ENCODE results near the gene ESRRA. TPM values are rescaled to one million over a fixed set of nuclear protein-coding genes. Genes with fewer than 3 reads are reported as not detected.

Gene ESRRA
- total and polyA plus RNA-seq, 9 of the 15 experiments (the other 6 are each of a cell fraction or from before 2014, with no cell fraction given) = 0.27 to 89.7 (median 23.7) TPM

- no TSS peak for BruUV-seq (replicated peaks)
- Histone ChIP-seq H3K36me3 (ENCODE audit: control insufficient read depth, insufficient read depth, low read length) (no peaks in the 10 kb centered on the region), H3K9me1 (ENCODE audit: control insufficient read depth, insufficient read depth, low read length) (no peaks in the 10 kb centered on the region), H3K79me2 (ENCODE audit: control insufficient read depth, insufficient read depth, low read length) (no peaks in the 10 kb centered on the region), H3K9me3 (replicated peaks; ENCODE audit: control insufficient read depth, insufficient read depth, low read depth, low read length) (no peaks in the 10 kb centered on the region), H3K4me3 (no peak overlapping the region), H3K4me1 (replicated peaks in 1 of 2; ENCODE audit: control insufficient read depth in 2 of 2, insufficient read depth in 2 of 2, low read length in 2 of 2) (peaks cover 37 to 64% of the 10 kb centered on the region in 2 experiments), H3K9ac (ENCODE audit: insufficient read depth in 1 of 2, low read depth in 2 of 2, low read length in 2 of 2) (peak overlapping the region in 1 of 2 experiments; percentile 66; a peak in 1 of 4 replicates), H3K4me2 (ENCODE audit: insufficient read depth, low read length) (no peak overlapping the region), H3K27me3 (ENCODE audit: control insufficient read depth in 2 of 2, insufficient read depth in 2 of 2, low read length in 2 of 2) (no peaks in the 10 kb centered on the region), H4K20me1 (replicated peaks; ENCODE audit: control insufficient read depth, insufficient read depth, low read length) (no peaks in the 10 kb centered on the region; the same call in 1 of the 2 replicates), H3K27ac (ENCODE audit: extremely low read depth, low read depth, low read length) (no peak overlapping the region), H2AFZ (ENCODE audit: low read depth, low read length) (peak overlapping the region; percentile 2; the same call in 1 of the 2 replicates)
- in situ Hi-C loops (cut with MboI) (no loop called here), intact Hi-C loops (cut with micrococcal nuclease) (no loop called here)
- ATAC-seq = no peak
- POLR2A ChIA-PET = interaction anchor here (1.4 kb wide), 1 partner anchor 17 kb away, joined by 4 read pairs; no protein-coding TSS in a partner anchor
- FAIRE-seq = no peak
- CTCF ChIA-PET (ENCODE audit: low intra/inter-chr PET ratio) = no interaction called here
- no peak for TF ChIP-seq HEY1 (CRISPR knock-in tag; IDR thresholded peaks at IDR 0.05; ENCODE audit: borderline replicate concordance)
- peak; percentile 57 for TF ChIP-seq ZNF316 (IDR thresholded peaks at IDR 0.05)
- no peak for TF ChIP-seq ZNF830 (CRISPR knock-in tag; IDR thresholded peaks at IDR 0.05)
- no peak for TF ChIP-seq HNRNPH1 (optimal IDR thresholded peaks at IDR 0.05; ENCODE audit: low read depth, low read length)
- no peak for TF ChIP-seq SMAD3 (CRISPR knock-in tag; conservative IDR thresholded peaks at IDR 0.05)
- TF ChIP-seq ZBTB11 (CRISPR knock-in tag; IDR thresholded peaks at IDR 0.05) = 0 out of 6 replicates have a peak, but pooled peaks of 1 of the 3 experiments have one; percentile 13
- TF ChIP-seq MAFK (IDR thresholded peaks at IDR 0.05; ENCODE audit: low read length) = 0 out of 2 replicates have a peak, but pooled peaks have one; percentile 5
- TF ChIP-seq C11orf30 (IDR thresholded peaks at IDR 0.05; ENCODE audit: low read depth) = 0 out of 2 replicates have a peak, but pooled peaks have one; percentile 29
- 0 out of 2 replicates have a peak, but pooled peaks have one; percentile 10 for TF ChIP-seq MAFG (tag; conservative IDR thresholded peaks at IDR 0.05)
- TF ChIP-seq ZNF274 (IDR thresholded peaks at IDR 0.05; ENCODE audit: borderline replicate concordance, low read depth, low read length) = no peak
- TF ChIP-seq GTF2A2 (tag; IDR thresholded peaks at IDR 0.05) = no peak
- no peak for DNase-seq (ENCODE audit: extremely low read depth in 1 of 4, low spot score in 3 of 4)
- 35% methylated on average over 4 of the region's 4 CpGs for WGBS (ENCODE audit: insufficient coverage, low coverage, missing lambda C conversion rate)
Observed at GRCh38 chr11:64339286-64339685, 34.0 kb downstream of the ESRRA start.
